ENCODE results near the gene EAF1.

The EAF1 gene

DNA sequence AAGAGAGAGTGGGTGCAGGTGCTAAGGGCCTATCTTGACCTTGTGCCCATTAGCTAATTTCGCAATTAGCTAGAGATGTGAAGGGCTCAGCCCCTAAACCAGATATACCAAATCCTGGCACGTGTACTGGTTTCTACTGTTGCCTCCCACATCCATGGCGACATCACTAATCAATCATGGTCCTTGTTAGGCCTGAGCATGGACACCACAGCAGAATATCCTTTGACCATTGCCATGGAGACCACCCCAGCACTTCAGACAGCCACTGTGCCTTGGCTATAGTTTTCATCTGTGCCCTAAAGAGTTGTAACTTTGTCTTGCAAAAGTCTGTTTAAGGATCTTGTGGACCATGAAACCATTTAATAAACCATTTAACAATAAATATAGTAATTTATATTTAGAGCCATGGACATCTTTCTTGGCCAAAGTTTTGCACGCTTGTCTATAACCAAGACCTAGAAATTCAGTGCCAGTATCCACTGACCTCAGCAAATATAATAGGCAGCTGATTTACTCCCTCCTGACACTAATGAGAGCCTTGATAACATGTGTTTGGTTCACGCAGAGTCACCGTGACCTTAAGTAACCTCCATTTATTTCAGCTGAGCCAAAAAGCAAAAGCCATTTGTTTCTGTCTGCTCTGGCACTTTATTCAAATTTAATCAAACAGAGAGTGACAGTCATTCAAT lies 50.7 kb downstream of the EAF1 start:
- ChIA-PET CTCF (no interaction called here), POLR2A (no interaction called here)
- Histone ChIP-seq H3K27ac (ENCODE audit: extremely low read depth, low read depth, low read length) (no peak overlapping the region), H3K4me1 (ENCODE audit: control insufficient read depth, insufficient read depth, low read length) (no peaks in the 10 kb centered on the region), H3K4me3 (ENCODE audit: low read depth, low read length) (no peak overlapping the region), H3K36me3 (ENCODE audit: control insufficient read depth in 2 of 2, insufficient read depth in 1 of 2, low read length in 2 of 2) (no peaks in the 10 kb centered on the region), H3K9me3 (ENCODE audit: control insufficient read depth, insufficient read depth, low read depth, low read length) (no peaks in the 10 kb centered on the region)
- TF ChIP-seq ZNF155 (tag by site-specific recombination; IDR thresholded peaks at IDR 0.05) = no peak
- TF ChIP-seq ZIC2 (tag by site-specific recombination; IDR thresholded peaks at IDR 0.05) = no peak
- no peak for TF ChIP-seq ZEB2 (tag by site-specific recombination; IDR thresholded peaks at IDR 0.05)
- no peak for TF ChIP-seq ZXDB (tag by site-specific recombination; IDR thresholded peaks at IDR 0.05)
- TF ChIP-seq GLI4 (tag by site-specific recombination; IDR thresholded peaks at IDR 0.05) = no peak
- TF ChIP-seq, protein P1, sequence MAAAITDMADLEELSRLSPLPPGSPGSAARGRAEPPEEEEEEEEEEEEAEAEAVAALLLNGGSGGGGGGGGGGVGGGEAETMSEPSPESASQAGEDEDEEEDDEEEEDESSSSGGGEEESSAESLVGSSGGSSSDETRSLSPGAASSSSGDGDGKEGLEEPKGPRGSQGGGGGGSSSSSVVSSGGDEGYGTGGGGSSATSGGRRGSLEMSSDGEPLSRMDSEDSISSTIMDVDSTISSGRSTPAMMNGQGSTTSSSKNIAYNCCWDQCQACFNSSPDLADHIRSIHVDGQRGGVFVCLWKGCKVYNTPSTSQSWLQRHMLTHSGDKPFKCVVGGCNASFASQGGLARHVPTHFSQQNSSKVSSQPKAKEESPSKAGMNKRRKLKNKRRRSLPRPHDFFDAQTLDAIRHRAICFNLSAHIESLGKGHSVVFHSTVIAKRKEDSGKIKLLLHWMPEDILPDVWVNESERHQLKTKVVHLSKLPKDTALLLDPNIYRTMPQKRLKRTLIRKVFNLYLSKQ (tag by site-specific recombination; IDR thresholded peaks at IDR 0.05; ENCODE audit: borderline replicate concordance) = no peak
- TF ChIP-seq PRDM1 (tag by site-specific recombination; IDR thresholded peaks at IDR 0.05) = no peak
- TF ChIP-seq ZNF549 (tag by site-specific recombination; IDR thresholded peaks at IDR 0.05) = no peak
- no peak for TF ChIP-seq ZNF132 (tag by site-specific recombination; IDR thresholded peaks at IDR 0.05; ENCODE audit: borderline replicate concordance)
- TF ChIP-seq ZNF521 (tag by site-specific recombination; IDR thresholded peaks at IDR 0.05) = no peak
- TF ChIP-seq MYNN (tag by site-specific recombination; IDR thresholded peaks at IDR 0.05; ENCODE audit: borderline replicate concordance) = no peak

DNA sequence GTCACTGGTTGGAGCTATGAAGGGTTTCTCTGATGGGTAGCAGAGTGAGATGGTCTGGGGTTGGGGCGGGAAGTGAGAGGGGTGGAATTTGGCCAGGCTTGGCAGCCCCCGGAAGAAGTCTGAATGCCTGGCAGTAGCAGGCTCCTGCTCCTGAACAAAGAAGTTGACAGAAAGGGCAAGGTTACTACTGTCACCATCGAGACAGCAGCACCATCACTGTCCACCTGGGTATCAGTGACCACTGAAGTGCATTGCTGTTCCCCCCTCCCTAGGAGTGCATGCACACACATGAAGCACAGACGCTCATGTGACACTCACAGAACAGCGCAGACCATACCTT lies 51.2 kb downstream of the EAF1 start:
- CTCF ChIA-PET = no interaction called here
- Histone ChIP-seq H3K27ac (ENCODE audit: extremely low read depth, low read depth, low read length) (no peak overlapping the region), H3K36me3 (ENCODE audit: control insufficient read depth in 2 of 2, insufficient read depth in 1 of 2, low read length in 2 of 2) (no peaks in the 10 kb centered on the region), H3K4me3 (ENCODE audit: low read depth, low read length) (no peak overlapping the region), H3K9me3 (ENCODE audit: control insufficient read depth, insufficient read depth, low read depth, low read length) (no peaks in the 10 kb centered on the region), H3K4me1 (ENCODE audit: control insufficient read depth, insufficient read depth, low read length) (no peaks in the 10 kb centered on the region)
- POLR2A ChIA-PET = no interaction called here
- TF ChIP-seq SETDB1 (IDR thresholded peaks at IDR 0.05; ENCODE audit: insufficient read length, low read length) (no peak), ZNF776 (tag by site-specific recombination; IDR thresholded peaks at IDR 0.05; ENCODE audit: borderline replicate concordance) (no peak), ZNF433 (tag by site-specific recombination; IDR thresholded peaks at IDR 0.05; ENCODE audit: low read depth) (no peak), ZNF530 (tag by site-specific recombination; IDR thresholded peaks at IDR 0.05; ENCODE audit: low read depth) (no peak), ZNF324 (tag by site-specific recombination; IDR thresholded peaks at IDR 0.05) (no peak), ZNF335 (tag by site-specific recombination; conservative IDR thresholded peaks at IDR 0.05) (no peak), ZNF214 (tag by site-specific recombination; IDR thresholded peaks at IDR 0.05; ENCODE audit: borderline replicate concordance) (no peak), ZNF707 (tag by site-specific recombination; IDR thresholded peaks at IDR 0.05) (no peak), ZNF791 (tag by site-specific recombination; IDR thresholded peaks at IDR 0.05) (no peak), ZNF76 (tag by site-specific recombination; IDR thresholded peaks at IDR 0.05; ENCODE audit: borderline replicate concordance, low read depth) (no peak), ZNF266 (tag by site-specific recombination; IDR thresholded peaks at IDR 0.05; ENCODE audit: low read depth) (no peak), ZNF175 (tag by site-specific recombination; IDR thresholded peaks at IDR 0.05) (no peak), HOXC10 (CRISPR knock-in tag; IDR thresholded peaks at IDR 0.05) (no peak)
- TF ChIP-seq, protein P2, sequence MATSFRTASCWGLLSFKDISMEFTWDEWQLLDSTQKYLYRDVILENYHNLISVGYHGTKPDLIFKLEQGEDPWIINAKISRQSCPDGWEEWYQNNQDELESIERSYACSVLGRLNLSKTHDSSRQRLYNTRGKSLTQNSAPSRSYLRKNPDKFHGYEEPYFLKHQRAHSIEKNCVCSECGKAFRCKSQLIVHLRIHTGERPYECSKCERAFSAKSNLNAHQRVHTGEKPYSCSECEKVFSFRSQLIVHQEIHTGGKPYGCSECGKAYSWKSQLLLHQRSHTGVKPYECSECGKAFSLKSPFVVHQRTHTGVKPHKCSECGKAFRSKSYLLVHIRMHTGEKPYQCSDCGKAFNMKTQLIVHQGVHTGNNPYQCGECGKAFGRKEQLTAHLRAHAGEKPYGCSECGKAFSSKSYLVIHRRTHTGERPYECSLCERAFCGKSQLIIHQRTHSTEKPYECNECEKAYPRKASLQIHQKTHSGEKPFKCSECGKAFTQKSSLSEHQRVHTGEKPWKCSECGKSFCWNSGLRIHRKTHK (tag by site-specific recombination; IDR thresholded peaks at IDR 0.05) = no peak
- TF ChIP-seq, protein P3, sequence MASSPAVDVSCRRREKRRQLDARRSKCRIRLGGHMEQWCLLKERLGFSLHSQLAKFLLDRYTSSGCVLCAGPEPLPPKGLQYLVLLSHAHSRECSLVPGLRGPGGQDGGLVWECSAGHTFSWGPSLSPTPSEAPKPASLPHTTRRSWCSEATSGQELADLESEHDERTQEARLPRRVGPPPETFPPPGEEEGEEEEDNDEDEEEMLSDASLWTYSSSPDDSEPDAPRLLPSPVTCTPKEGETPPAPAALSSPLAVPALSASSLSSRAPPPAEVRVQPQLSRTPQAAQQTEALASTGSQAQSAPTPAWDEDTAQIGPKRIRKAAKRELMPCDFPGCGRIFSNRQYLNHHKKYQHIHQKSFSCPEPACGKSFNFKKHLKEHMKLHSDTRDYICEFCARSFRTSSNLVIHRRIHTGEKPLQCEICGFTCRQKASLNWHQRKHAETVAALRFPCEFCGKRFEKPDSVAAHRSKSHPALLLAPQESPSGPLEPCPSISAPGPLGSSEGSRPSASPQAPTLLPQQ (tag by site-specific recombination; IDR thresholded peaks at IDR 0.05) = no peak
- TF ChIP-seq, protein P4, sequence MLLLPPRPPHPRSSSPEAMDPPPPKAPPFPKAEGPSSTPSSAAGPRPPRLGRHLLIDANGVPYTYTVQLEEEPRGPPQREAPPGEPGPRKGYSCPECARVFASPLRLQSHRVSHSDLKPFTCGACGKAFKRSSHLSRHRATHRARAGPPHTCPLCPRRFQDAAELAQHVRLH (tag by site-specific recombination; IDR thresholded peaks at IDR 0.05) = no peak
- TF ChIP-seq, protein P5, sequence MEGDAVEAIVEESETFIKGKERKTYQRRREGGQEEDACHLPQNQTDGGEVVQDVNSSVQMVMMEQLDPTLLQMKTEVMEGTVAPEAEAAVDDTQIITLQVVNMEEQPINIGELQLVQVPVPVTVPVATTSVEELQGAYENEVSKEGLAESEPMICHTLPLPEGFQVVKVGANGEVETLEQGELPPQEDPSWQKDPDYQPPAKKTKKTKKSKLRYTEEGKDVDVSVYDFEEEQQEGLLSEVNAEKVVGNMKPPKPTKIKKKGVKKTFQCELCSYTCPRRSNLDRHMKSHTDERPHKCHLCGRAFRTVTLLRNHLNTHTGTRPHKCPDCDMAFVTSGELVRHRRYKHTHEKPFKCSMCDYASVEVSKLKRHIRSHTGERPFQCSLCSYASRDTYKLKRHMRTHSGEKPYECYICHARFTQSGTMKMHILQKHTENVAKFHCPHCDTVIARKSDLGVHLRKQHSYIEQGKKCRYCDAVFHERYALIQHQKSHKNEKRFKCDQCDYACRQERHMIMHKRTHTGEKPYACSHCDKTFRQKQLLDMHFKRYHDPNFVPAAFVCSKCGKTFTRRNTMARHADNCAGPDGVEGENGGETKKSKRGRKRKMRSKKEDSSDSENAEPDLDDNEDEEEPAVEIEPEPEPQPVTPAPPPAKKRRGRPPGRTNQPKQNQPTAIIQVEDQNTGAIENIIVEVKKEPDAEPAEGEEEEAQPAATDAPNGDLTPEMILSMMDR (tag by site-specific recombination; IDR thresholded peaks at IDR 0.05) = no peak
